ENCODE results near the gene PRKAG3.

Gene PRKAG3

DNA sequence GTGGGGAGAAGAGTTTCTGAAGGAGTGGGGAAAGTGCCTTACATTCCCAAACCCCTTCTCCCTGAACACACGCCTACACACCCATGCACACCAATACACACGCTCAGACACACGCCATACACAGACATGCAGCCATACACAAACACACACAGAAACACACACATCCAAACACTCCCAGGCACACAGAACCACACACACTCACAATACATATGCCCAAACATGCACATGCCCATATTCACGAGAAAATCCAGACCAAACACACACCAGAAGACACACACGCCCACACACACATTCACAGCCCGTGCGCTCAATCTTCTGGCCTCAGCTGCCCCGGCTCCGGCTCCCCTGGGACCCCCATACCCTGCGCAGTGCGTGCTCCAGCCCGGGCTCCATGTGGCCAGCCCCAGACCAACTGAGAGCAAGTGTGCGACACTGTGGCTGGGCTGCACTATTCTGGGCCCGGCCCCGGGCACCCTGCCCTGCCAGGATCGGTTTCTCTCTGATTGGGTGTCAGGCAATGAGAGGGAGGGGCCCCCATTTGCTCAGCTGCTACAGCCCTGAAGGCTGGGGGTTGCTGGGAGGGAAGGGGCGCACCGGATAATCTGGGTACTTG lies at the start of gene PRKAG3:
PRKAG3 (minus strand) TSS at position 426 of the 613 bp plus-strand sequence.
- no peak for TF ChIP-seq CTCF (IDR thresholded peaks at IDR 0.05; ENCODE audit: control insufficient read depth, extremely low read depth, insufficient read depth)
- DNase-seq (ENCODE audit: low read depth) = no peak
- H3K4me3 ChIP-seq (ENCODE audit: low read depth, low read length) = no peak within 1 kb of the TSS

- no peak for DNase-seq (ENCODE audit: low read depth)
- H3K4me3 ChIP-seq (ENCODE audit: low read depth, low read length) = no peak overlapping the region
- no peak for TF ChIP-seq CTCF (IDR thresholded peaks at IDR 0.05; ENCODE audit: control insufficient read depth, extremely low read depth, insufficient read depth)
Measured at GRCh38 chr2:218880859-218881594, 49.4 kb upstream of the PRKAG3 start.

GRCh38 chr2:218880102-218880858 lies 48.7 kb upstream of the PRKAG3 start, which contains the start of gene WNT10A:
Gene WNT10A, plus strand, starts transcription at chr2:218880852. Its CDS starts 144 bp downstream, at chr2:218880996.
- no peak for TF ChIP-seq CTCF (IDR thresholded peaks at IDR 0.05; ENCODE audit: control insufficient read depth, extremely low read depth, insufficient read depth)
- H3K4me3 ChIP-seq (ENCODE audit: low read depth, low read length) = no peak within 1 kb of the TSS
- DNase-seq (ENCODE audit: low read depth) = no peak

- no peak for DNase-seq (ENCODE audit: low read depth)
- no peak for TF ChIP-seq CTCF (IDR thresholded peaks at IDR 0.05; ENCODE audit: control insufficient read depth, extremely low read depth, insufficient read depth)
- H3K4me3 ChIP-seq (ENCODE audit: low read depth, low read length) = no peak overlapping the region
Measured at GRCh38 chr2:218879776-218880101, 48.1 kb upstream of the PRKAG3 start.

GRCh38 chr2:218878926-218879761 lies 47.5 kb upstream of the PRKAG3 start:
- DNase-seq (ENCODE audit: low read depth) = no peak
- no peak for TF ChIP-seq CTCF (IDR thresholded peaks at IDR 0.05; ENCODE audit: control insufficient read depth, extremely low read depth, insufficient read depth)
- no peak overlapping the region for H3K4me3 ChIP-seq (ENCODE audit: low read depth, low read length)

DNA sequence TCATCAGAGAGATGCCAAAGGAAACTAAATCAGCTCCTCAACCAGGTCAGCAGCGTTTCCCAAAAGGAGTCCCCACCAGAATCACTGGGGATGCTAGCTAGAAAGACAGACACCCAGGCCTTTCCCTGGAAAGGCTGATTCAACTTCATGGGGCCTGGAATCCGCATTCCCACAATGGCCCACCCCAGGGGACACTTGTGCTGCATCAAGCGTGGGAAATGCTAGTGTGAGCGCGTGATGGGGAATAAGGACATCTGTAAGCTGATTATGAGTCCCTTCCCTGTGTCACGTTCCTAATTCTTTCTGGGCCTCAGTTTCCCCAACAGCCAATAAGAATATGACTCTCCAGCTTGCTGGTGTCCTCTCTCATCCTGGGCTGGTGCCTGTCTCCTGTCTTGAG lies 46.9 kb upstream of the PRKAG3 start:
- H3K4me3 ChIP-seq (ENCODE audit: low read depth, low read length) = no peak overlapping the region
- no peak for DNase-seq (ENCODE audit: low read depth)
- no peak for TF ChIP-seq CTCF (IDR thresholded peaks at IDR 0.05; ENCODE audit: control insufficient read depth, extremely low read depth, insufficient read depth)
